GM12878 (cell line): ENCODE data around the gene CLDN25. TPM values are rescaled to one million over a fixed set of nuclear protein-coding genes. Genes with fewer than 3 reads are reported as not detected.

Source experiments
- ATAC-seq: fragments of 200-7000 bp; cut with Tn5 transposase; 3 replicates; pipeline ENCODE4 v1.9.1; 2020; ENCODE audit warnings: mild to moderate bottlenecking, moderate library complexity
- BruUV-seq: library from RNA; stranded (reverse); fragments of 400-500 nt; replicated peaks from 2 replicates; lab custom pipeline; 2021; lab: Mats Ljungman, UMichigan
- CTCF ChIA-PET: fragments of 300-600 bp; sonication (Branson Sonifier 250); formaldehyde crosslinking; extraction: SDS; loops from one replicate; lab custom pipeline; 2021; ENCODE audit warnings: inconsistent platforms; lab: Yijun Ruan, JAX
- POLR2A ChIA-PET: fragments of 350-600 bp; formaldehyde crosslinking; extraction: SDS; loops from one replicate; lab custom pipeline; 2021; ENCODE audit warnings: inconsistent platforms; lab: Charles Lee
- RAD21 ChIA-PET: fragments of 300-600 bp; sonication (Branson Sonifier 250); formaldehyde crosslinking; loops from one replicate; lab custom pipeline; 2023; ENCODE audit warnings: antibody characterized with exemption; ENCODE audit not compliant: unreplicated experiment; lab: Charles Lee
- SMC1A ChIA-PET: fragments of 300-600 bp; sonication (Branson Sonifier 250); formaldehyde crosslinking; loops from one replicate; lab custom pipeline; 2023; ENCODE audit not compliant: unreplicated experiment, uncharacterized antibody; lab: Charles Lee
- DNase-seq: peaks from one replicate; pipeline ENCODE4 v3.0.0-alpha.2; 2011; ENCODE audit warnings: low read depth, low spot score
- FAIRE-seq: peaks from 3 replicates; lab custom pipeline; 2011; peaks lifted over from hg19 to GRCh38; lab: Jason Lieb, UNC
- H2AFZ ChIP-seq: 2 replicates; pipeline ENCODE4 v1.6.0; 2011; ENCODE audit warnings: low read depth, low read length, control low read depth; ENCODE audit not compliant: control insufficient read depth
- H3K27ac ChIP-seq: 2 replicates; pipeline ENCODE4 v1.5.1; 2011; ENCODE audit warnings: control low read depth; ENCODE audit not compliant: control insufficient read depth, insufficient read depth
- H3K27me3 ChIP-seq, 2 experiments: replicated peaks in 1 of 2; 2 replicates each; pipeline versions ENCODE4 v1.6.0 to v1.6.1; 2011; ENCODE audit warnings: low read length in 1 of 2; ENCODE audit not compliant: control insufficient read depth in 2 of 2, insufficient read depth in 2 of 2
- H3K36me3 ChIP-seq, 2 experiments: 2 replicates each; pipeline ENCODE4 v1.5.1; 2011; ENCODE audit warnings: low read length in 1 of 2; ENCODE audit not compliant: control insufficient read depth in 2 of 2, insufficient read depth in 2 of 2
- H3K4me1 ChIP-seq: 2 replicates; pipeline ENCODE4 v1.6.1; 2011; ENCODE audit warnings: mild to moderate bottlenecking, low read length, moderate library complexity, mixed read lengths; ENCODE audit not compliant: control insufficient read depth, insufficient read depth
- H3K4me2 ChIP-seq: 2 replicates; pipeline ENCODE4 v1.6.0; 2011; ENCODE audit warnings: control low read depth; ENCODE audit not compliant: control insufficient read depth, insufficient read depth
- H3K4me3 ChIP-seq: fragments of 200-600 bp; sonication (generic); 2 replicates; pipeline ENCODE4 v1.5.1; 2016
- H3K79me2 ChIP-seq: 2 replicates; pipeline ENCODE4 v1.6.0; 2011; ENCODE audit warnings: low read length; ENCODE audit not compliant: control insufficient read depth, insufficient read depth
- H3K9ac ChIP-seq: 2 replicates; pipeline ENCODE4 v1.8.0; 2011; ENCODE audit warnings: low read length, control low read depth, mixed read lengths; ENCODE audit not compliant: control insufficient read depth, insufficient read depth
- H3K9me3 ChIP-seq: replicated peaks from 3 replicates; pipeline ENCODE4 v1.5.1; 2011; ENCODE audit warnings: mild to moderate bottlenecking, low read length; ENCODE audit not compliant: control insufficient read depth, insufficient read depth
- H4K20me1 ChIP-seq: 2 replicates; pipeline ENCODE4 v1.6.0; 2011; ENCODE audit not compliant: control insufficient read depth, insufficient read depth
- CREB1 ChIP-seq: IDR thresholded peaks from 2 replicates; pipeline ENCODE4 v1.6.1; 2012; ENCODE audit warnings: low read depth, mild to moderate bottlenecking, inconsistent platforms
- ESRRA ChIP-seq: IDR thresholded peaks from 2 replicates; pipeline ENCODE4 v1.6.1; 2012; ENCODE audit warnings: mild to moderate bottlenecking, low read length, improper control_type of control experiment
- ETV6 ChIP-seq, 2 experiments: fragments of 450-650 bp in 1 of 2; IDR thresholded peaks in 1 of 2; conservative IDR thresholded peaks in 1 of 2; 2 replicates each; pipeline ENCODE4 v1.6.1; 2014; ENCODE audit warnings: antibody characterized with exemption in 1 of 2, borderline replicate concordance in 1 of 2, low read depth in 1 of 2, mild to moderate bottlenecking in 1 of 2, moderate library complexity in 1 of 2
- NFIC ChIP-seq: IDR thresholded peaks from 2 replicates; pipeline ENCODE4 v1.6.1; 2012; ENCODE audit warnings: low read depth, mild to moderate bottlenecking, inconsistent platforms, low read length, moderate library complexity
- PML ChIP-seq: IDR thresholded peaks from 2 replicates; pipeline ENCODE4 v1.6.1; 2012; ENCODE audit warnings: low read length, inconsistent platforms
- RB1 ChIP-seq: fragments of 450-650 bp; formaldehyde crosslinking; IDR thresholded peaks from 2 replicates; pipeline ENCODE4 v1.6.1; 2017; ENCODE audit warnings: mild to moderate bottlenecking, borderline replicate concordance
- RBBP5 ChIP-seq: fragments of 200-600 bp; sonication (generic); conservative IDR thresholded peaks from 2 replicates; pipeline ENCODE4 v1.6.1; 2016
- SREBF1 ChIP-seq: IDR thresholded peaks from 2 replicates; pipeline ENCODE4 v1.6.1; 2012; ENCODE audit warnings: mild to moderate bottlenecking, low read length
- STAT3 ChIP-seq: IDR thresholded peaks from 2 replicates; pipeline ENCODE4 v1.6.1; 2011; ENCODE audit warnings: low read depth, low read length, improper control_type of control experiment
- TCF12 ChIP-seq: IDR thresholded peaks from 2 replicates; pipeline ENCODE4 v1.6.1; 2011; ENCODE audit warnings: low read depth, mild to moderate bottlenecking, low read length
- ZSCAN29 ChIP-seq: fragments of 450-650 bp; IDR thresholded peaks from 2 replicates; pipeline ENCODE4 v1.6.1; 2017; ENCODE audit warnings: mild to moderate bottlenecking, moderate library complexity
- WGBS: methylation state at CpG from one replicate; pipeline ENCODE4 v1.1.6; 2016; ENCODE audit warnings: low lambda C conversion rate; ENCODE audit not compliant: insufficient replicate concordance, insufficient coverage; ENCODE audit errors: missing lambda C conversion rate; 5-methylcytosine and 5-hydroxymethylcytosine counted together
- in situ Hi-C: fragments of 300-500 bp; cut with MboI; formaldehyde crosslinking; loops from 9 replicates; pipeline ENCODE4 v1.14.3; 2018; ENCODE audit warnings: mixed read lengths
- intact Hi-C: fragments of 100-400 bp; cut with micrococcal nuclease; formaldehyde crosslinking; loops from one replicate; pipeline ENCODE4 v1.14.2; 2022; ENCODE audit not compliant: unreplicated experiment
- polyA plus RNA-seq, 11 experiments: library from polyadenylated mRNA; depleted of rRNA in 4 of 11; unstranded in 6 of 11; stranded (reverse) in 5 of 11; fragments of >200 nt; fragmentation: Nextera tagmentation in 4 of 11; fragmentation: Illumina TruSeq in 1 of 11; extraction: Ambion mirVana in 4 of 11; extraction: Trizol in 1 of 11; gene quantifications; 1 replicate in 1 of 11; 2 replicates in 10 of 11; pipeline versions ENCODE4 v1.2.1 to v1.2.3, GENCODE V29; 2011 to 2016; ENCODE audit warnings: inconsistent platforms in 2 of 11, missing spikeins in 2 of 11, low read depth in 1 of 11
- total RNA-seq, 4 experiments: library from RNA; depleted of rRNA in 3 of 4; stranded (reverse); fragments of >200 nt in 3 of 4; fragmentation: Illumina TruSeq in 1 of 4; extraction: Trizol in 1 of 4; gene quantifications; 2 replicates each; pipeline versions ENCODE4 v1.2.1 to v1.2.3, GENCODE V29; 2013 to 2021
- TF ChIP-seq, protein P1 (sequence below): fragments of 450-650 bp; IDR thresholded peaks from 2 replicates; pipeline ENCODE4 v1.6.1; 2017; ENCODE audit warnings: mild to moderate bottlenecking
- TF ChIP-seq, protein P2 (sequence below): IDR thresholded peaks from 2 replicates; pipeline ENCODE4 v1.6.1; 2011; ENCODE audit warnings: low read depth, mild to moderate bottlenecking, low read length, moderate library complexity, borderline replicate concordance; ENCODE audit errors: extremely low read depth
- TF ChIP-seq, protein P3 (sequence below): fragments of 450-650 bp; IDR thresholded peaks from 2 replicates; pipeline ENCODE4 v1.6.1; 2018; ENCODE audit warnings: mild to moderate bottlenecking, low read depth, moderate library complexity; ENCODE audit not compliant: partially characterized antibody

The CLDN25 gene
- total and polyA plus RNA-seq, 10 of the 15 experiments (the other 5 are each of a cell fraction or from before 2014, with no cell fraction given): not detected

GRCh38 chr11:113828191-113828590 is 48.6 kb downstream of the CLDN25 start:
- WGBS: 100% methylated on average over 1 of the region's 1 CpG
- no TSS peak for BruUV-seq
- POLR2A ChIA-PET: interaction anchor here (0.8 kb wide), 1 partner anchor 23 kb away, joined by 3 read pairs; no protein-coding TSS in a partner anchor

DNA sequence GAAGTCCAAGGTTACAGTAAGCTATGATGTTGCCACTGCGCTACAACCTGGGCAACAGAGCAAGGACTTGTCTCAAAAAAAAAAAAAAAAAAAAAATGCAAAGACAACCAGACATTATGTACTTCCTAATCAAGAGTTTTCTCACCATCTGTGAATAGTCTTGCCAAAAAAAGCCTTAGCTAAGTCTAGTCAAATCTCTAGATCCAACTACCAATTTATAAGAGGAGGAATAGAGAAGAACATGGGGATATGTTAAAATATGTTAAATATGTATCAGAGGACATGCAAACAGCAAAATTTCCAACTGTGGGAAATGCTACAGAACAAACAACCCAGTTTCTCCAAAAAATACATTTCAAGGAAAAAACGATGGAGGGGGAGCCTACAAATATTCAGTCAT is 50.2 kb downstream of the CLDN25 start:
- H3K9me3 ChIP-seq: no peaks in the 10 kb centered on the region; the same call in 2 of the 3 replicates
- no peaks in the 10 kb centered on the region for H4K20me1 ChIP-seq
- CTCF ChIA-PET: interaction anchor here (0.6 to 1.8 kb wide), 2 partner anchors 31 to 274 kb away, joined by 4 read pairs; no protein-coding TSS in a partner anchor
- ATAC-seq (no peak), DNase-seq (no peak), FAIRE-seq (no peak)
- peaks cover 8% of the 10 kb centered on the region for H3K4me1 ChIP-seq
- no peak overlapping the region for H3K4me3 ChIP-seq
- POLR2A ChIA-PET: no interaction called here
- no peaks in the 10 kb centered on the region for H3K79me2 ChIP-seq
- SMC1A ChIA-PET: no interaction called here
- H3K27me3 ChIP-seq: no peaks in the 10 kb centered on the region
- H2AFZ ChIP-seq: no peak overlapping the region
- no peak overlapping the region for H3K4me2 ChIP-seq
- H3K27ac ChIP-seq: no peak overlapping the region
- no peak overlapping the region for H3K9ac ChIP-seq
- TF ChIP-seq ESRRA: no peak
- TF ChIP-seq SREBF1: no peak
- TF ChIP-seq, protein P1, sequence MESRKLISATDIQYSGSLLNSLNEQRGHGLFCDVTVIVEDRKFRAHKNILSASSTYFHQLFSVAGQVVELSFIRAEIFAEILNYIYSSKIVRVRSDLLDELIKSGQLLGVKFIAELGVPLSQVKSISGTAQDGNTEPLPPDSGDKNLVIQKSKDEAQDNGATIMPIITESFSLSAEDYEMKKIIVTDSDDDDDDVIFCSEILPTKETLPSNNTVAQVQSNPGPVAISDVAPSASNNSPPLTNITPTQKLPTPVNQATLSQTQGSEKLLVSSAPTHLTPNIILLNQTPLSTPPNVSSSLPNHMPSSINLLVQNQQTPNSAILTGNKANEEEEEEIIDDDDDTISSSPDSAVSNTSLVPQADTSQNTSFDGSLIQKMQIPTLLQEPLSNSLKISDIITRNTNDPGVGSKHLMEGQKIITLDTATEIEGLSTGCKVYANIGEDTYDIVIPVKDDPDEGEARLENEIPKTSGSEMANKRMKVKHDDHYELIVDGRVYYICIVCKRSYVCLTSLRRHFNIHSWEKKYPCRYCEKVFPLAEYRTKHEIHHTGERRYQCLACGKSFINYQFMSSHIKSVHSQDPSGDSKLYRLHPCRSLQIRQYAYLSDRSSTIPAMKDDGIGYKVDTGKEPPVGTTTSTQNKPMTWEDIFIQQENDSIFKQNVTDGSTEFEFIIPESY: no peak
- TF ChIP-seq ZSCAN29: no peak
- TF ChIP-seq, protein P2, sequence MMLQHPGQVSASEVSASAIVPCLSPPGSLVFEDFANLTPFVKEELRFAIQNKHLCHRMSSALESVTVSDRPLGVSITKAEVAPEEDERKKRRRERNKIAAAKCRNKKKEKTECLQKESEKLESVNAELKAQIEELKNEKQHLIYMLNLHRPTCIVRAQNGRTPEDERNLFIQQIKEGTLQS: no peak
- no peak for TF ChIP-seq CREB1
- TF ChIP-seq ETV6 (conservative IDR thresholded peaks at IDR 0.05 in 1 of 2, IDR thresholded peaks at IDR 0.05 in 1 of 2; ENCODE audit: borderline replicate concordance in 1 of 2, low read depth in 1 of 2): no peak
- TF ChIP-seq, protein P3, sequence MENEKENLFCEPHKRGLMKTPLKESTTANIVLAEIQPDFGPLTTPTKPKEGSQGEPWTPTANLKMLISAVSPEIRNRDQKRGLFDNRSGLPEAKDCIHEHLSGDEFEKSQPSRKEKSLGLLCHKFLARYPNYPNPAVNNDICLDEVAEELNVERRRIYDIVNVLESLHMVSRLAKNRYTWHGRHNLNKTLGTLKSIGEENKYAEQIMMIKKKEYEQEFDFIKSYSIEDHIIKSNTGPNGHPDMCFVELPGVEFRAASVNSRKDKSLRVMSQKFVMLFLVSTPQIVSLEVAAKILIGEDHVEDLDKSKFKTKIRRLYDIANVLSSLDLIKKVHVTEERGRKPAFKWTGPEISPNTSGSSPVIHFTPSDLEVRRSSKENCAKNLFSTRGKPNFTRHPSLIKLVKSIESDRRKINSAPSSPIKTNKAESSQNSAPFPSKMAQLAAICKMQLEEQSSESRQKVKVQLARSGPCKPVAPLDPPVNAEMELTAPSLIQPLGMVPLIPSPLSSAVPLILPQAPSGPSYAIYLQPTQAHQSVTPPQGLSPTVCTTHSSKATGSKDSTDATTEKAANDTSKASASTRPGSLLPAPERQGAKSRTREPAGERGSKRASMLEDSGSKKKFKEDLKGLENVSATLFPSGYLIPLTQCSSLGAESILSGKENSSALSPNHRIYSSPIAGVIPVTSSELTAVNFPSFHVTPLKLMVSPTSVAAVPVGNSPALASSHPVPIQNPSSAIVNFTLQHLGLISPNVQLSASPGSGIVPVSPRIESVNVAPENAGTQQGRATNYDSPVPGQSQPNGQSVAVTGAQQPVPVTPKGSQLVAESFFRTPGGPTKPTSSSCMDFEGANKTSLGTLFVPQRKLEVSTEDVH: no peak
- no peak for TF ChIP-seq STAT3
- TF ChIP-seq TCF12: no peak
- TF ChIP-seq PML: no peak
- H3K36me3 ChIP-seq: peaks cover 0 to 12% of the 10 kb centered on the region in 2 experiments
- BruUV-seq: no TSS peak
- in situ Hi-C loops: no loop called here
- RAD21 ChIA-PET: no interaction called here
- intact Hi-C loops: no loop called here
- 67% methylated on average over 2 of the region's 2 CpGs for WGBS

More at GRCh38 chr11:113828191-113828590, 48.6 kb downstream of the CLDN25 start:
- Histone ChIP-seq H3K9ac (no peak overlapping the region), H3K4me2 (no peak overlapping the region), H3K27me3 (no peaks in the 10 kb centered on the region), H3K27ac (no peak overlapping the region), H3K9me3 (no peaks in the 10 kb centered on the region; the same call in 2 of the 3 replicates), H3K79me2 (no peaks in the 10 kb centered on the region), H3K4me1 (peaks cover 8% of the 10 kb centered on the region), H3K36me3 (peaks cover 0 to 9% of the 10 kb centered on the region in 2 experiments), H3K4me3 (no peak overlapping the region), H4K20me1 (no peaks in the 10 kb centered on the region), H2AFZ (no peak overlapping the region)
- DNase-seq (no peak), FAIRE-seq (no peak), ATAC-seq (no peak)
- TF ChIP-seq NFIC (no peak), RBBP5 (no peak), RB1 (no peak)
- in situ Hi-C loops: no loop called here
- ChIA-PET SMC1A (interaction anchor here (0.6 to 1.3 kb wide), 2 partner anchors 12 to 32 kb away, joined by 3 to 6 read pairs; no protein-coding TSS in a partner anchor), RAD21 (no interaction called here), CTCF (interaction anchor here (1.2 kb wide), 1 partner anchor 21 kb away, joined by 4 read pairs; no protein-coding TSS in a partner anchor)
- intact Hi-C loops: no loop called here
